GM12892 (cell line): ENCODE data around the gene TNFRSF1A.

ENCODE experiments used
- POLR2A ChIP-seq: IDR thresholded peaks from 2 replicates; pipeline ENCODE4 v1.6.1; 2011; ENCODE audit warnings: low read depth, low read length, control low read depth
- POLR2AphosphoS5 ChIP-seq: IDR thresholded peaks from 2 replicates; pipeline ENCODE4 v1.6.1; 2011; ENCODE audit warnings: low read depth, low read length, control low read depth
- TAF1 ChIP-seq: IDR thresholded peaks from 2 replicates; pipeline ENCODE4 v1.6.1; 2011; ENCODE audit warnings: low read depth, mild to moderate bottlenecking, control low read depth, low read length, borderline replicate concordance

GRCh38 chr12:6280672-6281071, 61.2 kb downstream of the TNFRSF1A start:
- TF ChIP-seq POLR2AphosphoS5: no peak
- TF ChIP-seq POLR2A: no peak
- no peak for TF ChIP-seq TAF1
